ENCODE measurements around the gene PRRT3. TPM values are rescaled to one million over a fixed set of nuclear protein-coding genes. Genes with fewer than 3 reads are reported as not detected.
A peak's percentile ranks its signal among the peaks of the same experiment; 100 is the strongest.

The PRRT3 gene
- total and polyA plus RNA-seq, 9 of the 15 experiments (the other 6 are each of a cell fraction or from before 2014, with no cell fraction given) = 0.06 to 1.9 (median 1.2) TPM

GRCh38 chr3:9986230-9986725, 34.1 kb upstream of the PRRT3 start (continued):
- TF ChIP-seq ZSCAN32 (CRISPR knock-in tag; IDR thresholded peaks at IDR 0.05) (peak; percentile 5; the same call in 1 of the 2 replicates), KAT7 (CRISPR knock-in tag; IDR thresholded peaks at IDR 0.05; ENCODE audit: borderline replicate concordance) (peak; percentile 44; the same call in 1 of the 2 replicates)

GRCh38 chr3:9980251-9980650, 28.0 kb upstream of the PRRT3 start:
- intact Hi-C loops (cut with micrococcal nuclease) = no loop called here
- H3K4me2 ChIP-seq (ENCODE audit: insufficient read depth, low read length) = no peak overlapping the region
- no peaks in the 10 kb centered on the region for H3K9me3 ChIP-seq (replicated peaks; ENCODE audit: control insufficient read depth, insufficient read depth, low read depth, low read length)
- DNase-seq (ENCODE audit: extremely low read depth in 1 of 4, low spot score in 3 of 4) (no peak), ATAC-seq (no peak), FAIRE-seq (no peak)
- H3K36me3 ChIP-seq (ENCODE audit: control insufficient read depth, insufficient read depth, low read length) = peaks cover 61% of the 10 kb centered on the region
- H3K27me3 ChIP-seq (ENCODE audit: control insufficient read depth in 2 of 2, insufficient read depth in 2 of 2, low read length in 2 of 2) = no peaks in the 10 kb centered on the region
- H3K4me3 ChIP-seq = no peak overlapping the region
- 97% methylated on average over 2 of the region's 2 CpGs for WGBS (ENCODE audit: insufficient coverage, low coverage, missing lambda C conversion rate)
- no peaks in the 10 kb centered on the region for H4K20me1 ChIP-seq (replicated peaks; ENCODE audit: control insufficient read depth, insufficient read depth, low read length)
- peaks cover 83% of the 10 kb centered on the region for H3K79me2 ChIP-seq (ENCODE audit: control insufficient read depth, insufficient read depth, low read length)
- H2AFZ ChIP-seq (ENCODE audit: low read depth, low read length) = no peak overlapping the region
- no TSS peak for BruUV-seq (replicated peaks)
- in situ Hi-C loops (cut with MboI) = no loop called here
- H3K9ac ChIP-seq (ENCODE audit: insufficient read depth in 1 of 2, low read depth in 2 of 2, low read length in 2 of 2) = no peak overlapping the region
- no peaks in the 10 kb centered on the region for H3K9me1 ChIP-seq (ENCODE audit: control insufficient read depth, insufficient read depth, low read length)
- ChIA-PET POLR2A (interaction anchor here (1.0 to 4.6 kb wide), 3 partner anchors 7 to 24 kb away, joined by 3 to 53 read pairs (median 20); partner anchors contain the start of gene EMC3), CTCF (ENCODE audit: low intra/inter-chr PET ratio) (no interaction called here)
- H3K27ac ChIP-seq (ENCODE audit: extremely low read depth, low read depth, low read length) = peak overlapping the region; percentile 99; the same call in 1 of the 3 replicates
- H3K4me1 ChIP-seq (replicated peaks in 1 of 2; ENCODE audit: control insufficient read depth in 2 of 2, insufficient read depth in 2 of 2, low read length in 2 of 2) = peaks cover 43 to 52% of the 10 kb centered on the region in 2 experiments
- TF ChIP-seq BCOR (IDR thresholded peaks at IDR 0.05) = peak; percentile 55
- TF ChIP-seq TRIM25 (IDR thresholded peaks at IDR 0.05; ENCODE audit: borderline replicate concordance) = 0 out of 2 replicates have a peak, but pooled peaks have one; percentile 17
- no peak for TF ChIP-seq ZKSCAN1 (IDR thresholded peaks at IDR 0.05; ENCODE audit: low read depth, low read length)
- no peak for TF ChIP-seq ELF4 (CRISPR knock-in tag; IDR thresholded peaks at IDR 0.05)
- TF ChIP-seq NRF1 (conservative IDR thresholded peaks at IDR 0.05 in 1 of 2, IDR thresholded peaks at IDR 0.05 in 1 of 2) = no peak
- TF ChIP-seq POLR2A (conservative IDR thresholded peaks at IDR 0.05) = 0 out of 2 replicates have a peak, but pooled peaks have one; percentile 19
- no peak for TF ChIP-seq FOS (IDR thresholded peaks at IDR 0.05; ENCODE audit: extremely low read depth, insufficient read length)
- TF ChIP-seq ZNF395 (CRISPR knock-in tag; IDR thresholded peaks at IDR 0.05) = 0 out of 2 replicates have a peak, but pooled peaks have one; percentile 38
- TF ChIP-seq ZNF12 (CRISPR knock-in tag; IDR thresholded peaks at IDR 0.05) = no peak
- TF ChIP-seq ZSCAN29 (IDR thresholded peaks at IDR 0.05) = 0 out of 2 replicates have a peak, but pooled peaks have one; percentile 17
- peak; percentile 68 for TF ChIP-seq SMARCA5 (IDR thresholded peaks at IDR 0.05)
- no peak for TF ChIP-seq E2F6 (IDR thresholded peaks at IDR 0.05; ENCODE audit: borderline replicate concordance in 1 of 2, extremely low read depth in 1 of 2, insufficient read depth in 1 of 2, insufficient read length in 1 of 2, low read depth in 1 of 2, low read length in 1 of 2, poor library complexity in 1 of 2, severe bottlenecking in 1 of 2)
- TF ChIP-seq ASH1L (IDR thresholded peaks at IDR 0.05; ENCODE audit: borderline replicate concordance, low read depth, partially characterized antibody) = peak; percentile 13
- TF ChIP-seq ZNF121 (CRISPR knock-in tag; conservative IDR thresholded peaks at IDR 0.05) = peak; percentile 99
- TF ChIP-seq RBM39 (optimal IDR thresholded peaks at IDR 0.05; ENCODE audit: low read depth, low read length) = no peak
- TF ChIP-seq NR2C2 (CRISPR knock-in tag; IDR thresholded peaks at IDR 0.05) = no peak
- TF ChIP-seq NR2C2 (tag; IDR thresholded peaks at IDR 0.05) = peak; percentile 54; the same call in 1 of the 2 replicates

All from K562 (cell line).